ENCODE results near the gene SIAE.

GRCh38 chr11:124667601-124668000, 5.9 kb downstream of the SIAE start:
- no peak for TF ChIP-seq CTCF (IDR thresholded peaks at IDR 0.05 in 8 of 11, conservative IDR thresholded peaks at IDR 0.05 in 3 of 11)
- TF ChIP-seq POLR2A (IDR thresholded peaks at IDR 0.05) = no peak

Measured in spleen (tissue), 7 donors.